Measurements from ENCODE around the gene CEP57.
"Not testable (repeated sequence)": the region's sequence is repeated elsewhere in the genome, so short reads cannot be mapped to it uniquely, and the experiment has no call there.

The CEP57 gene

DNA sequence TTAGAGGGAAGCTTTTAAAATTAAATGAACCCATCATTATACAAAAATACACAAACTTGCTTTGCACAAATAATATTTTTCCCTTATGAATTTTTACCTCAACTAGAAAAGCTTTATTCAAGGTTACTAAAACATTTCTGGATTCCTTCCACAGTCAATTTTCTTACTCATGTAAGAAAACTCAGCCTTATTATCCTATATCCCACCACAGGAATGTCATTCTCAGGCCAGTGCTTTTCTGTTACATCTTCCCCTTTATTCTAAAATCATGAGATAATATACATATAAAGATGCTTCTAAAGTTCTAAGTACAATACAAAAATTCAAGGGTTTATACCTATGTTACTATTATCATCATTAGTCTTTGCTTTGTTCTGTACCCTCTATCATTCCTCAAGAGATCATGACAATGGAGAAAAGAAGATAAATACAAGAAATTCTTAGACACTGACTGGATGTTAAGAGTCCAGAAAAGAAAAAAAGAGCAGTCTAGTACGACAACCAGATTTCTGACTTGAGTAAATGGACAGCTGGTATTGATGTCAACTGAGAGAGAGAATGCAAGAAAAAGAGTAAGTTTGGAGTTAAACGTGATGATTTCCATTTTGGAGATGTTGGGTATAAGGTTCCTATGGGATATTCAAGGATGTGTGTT is 73.3 kb downstream of the CEP57 start:
- DNase-seq = no peak

GRCh38 chr11:95867105-95867504 is 76.8 kb downstream of the CEP57 start:
- DNase-seq = no peak

- not testable (repeated sequence) for DNase-seq
Measured at GRCh38 chr11:95870877-95871276, 80.6 kb downstream of the CEP57 start.

- DNase-seq = no peak
Measured at GRCh38 chr11:95877291-95877690, 87.0 kb downstream of the CEP57 start.

All from KG1 (cell line).